22Rv1 (cell line): ENCODE measurements around the gene RPTOR.
A peak's percentile ranks its signal among the peaks of the same experiment; 100 is the strongest.

Source experiments
- H3K27ac ChIP-seq: fragments of 450-650 bp; 2 replicates; pipeline ENCODE4 v1.5.1; 2017
- ZFX ChIP-seq: fragments of 450-650 bp; IDR thresholded peaks from 2 replicates; pipeline ENCODE4 v1.6.1; 2017; ENCODE audit warnings: antibody characterized with exemption, borderline replicate concordance
- TF ChIP-seq, protein P1 (sequence below): fragments of 450-650 bp; IDR thresholded peaks from 2 replicates; pipeline ENCODE4 v1.5.1; 2017; ENCODE audit warnings: mild to moderate bottlenecking

The RPTOR gene

GRCh38 chr17:80852476-80853015 lies 307.9 kb downstream of the RPTOR start:
- TF ChIP-seq, protein P1, sequence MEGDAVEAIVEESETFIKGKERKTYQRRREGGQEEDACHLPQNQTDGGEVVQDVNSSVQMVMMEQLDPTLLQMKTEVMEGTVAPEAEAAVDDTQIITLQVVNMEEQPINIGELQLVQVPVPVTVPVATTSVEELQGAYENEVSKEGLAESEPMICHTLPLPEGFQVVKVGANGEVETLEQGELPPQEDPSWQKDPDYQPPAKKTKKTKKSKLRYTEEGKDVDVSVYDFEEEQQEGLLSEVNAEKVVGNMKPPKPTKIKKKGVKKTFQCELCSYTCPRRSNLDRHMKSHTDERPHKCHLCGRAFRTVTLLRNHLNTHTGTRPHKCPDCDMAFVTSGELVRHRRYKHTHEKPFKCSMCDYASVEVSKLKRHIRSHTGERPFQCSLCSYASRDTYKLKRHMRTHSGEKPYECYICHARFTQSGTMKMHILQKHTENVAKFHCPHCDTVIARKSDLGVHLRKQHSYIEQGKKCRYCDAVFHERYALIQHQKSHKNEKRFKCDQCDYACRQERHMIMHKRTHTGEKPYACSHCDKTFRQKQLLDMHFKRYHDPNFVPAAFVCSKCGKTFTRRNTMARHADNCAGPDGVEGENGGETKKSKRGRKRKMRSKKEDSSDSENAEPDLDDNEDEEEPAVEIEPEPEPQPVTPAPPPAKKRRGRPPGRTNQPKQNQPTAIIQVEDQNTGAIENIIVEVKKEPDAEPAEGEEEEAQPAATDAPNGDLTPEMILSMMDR = no peak
- no peak for TF ChIP-seq ZFX

GRCh38 chr17:80853076-80853475 lies 308.4 kb downstream of the RPTOR start:
- TF ChIP-seq, protein P1 = no peak
- TF ChIP-seq ZFX = no peak
- no peak overlapping the region for H3K27ac ChIP-seq

More at GRCh38 chr17:80852476-80853015, 307.9 kb downstream of the RPTOR start:
- H3K27ac ChIP-seq = no peak overlapping the region

DNA sequence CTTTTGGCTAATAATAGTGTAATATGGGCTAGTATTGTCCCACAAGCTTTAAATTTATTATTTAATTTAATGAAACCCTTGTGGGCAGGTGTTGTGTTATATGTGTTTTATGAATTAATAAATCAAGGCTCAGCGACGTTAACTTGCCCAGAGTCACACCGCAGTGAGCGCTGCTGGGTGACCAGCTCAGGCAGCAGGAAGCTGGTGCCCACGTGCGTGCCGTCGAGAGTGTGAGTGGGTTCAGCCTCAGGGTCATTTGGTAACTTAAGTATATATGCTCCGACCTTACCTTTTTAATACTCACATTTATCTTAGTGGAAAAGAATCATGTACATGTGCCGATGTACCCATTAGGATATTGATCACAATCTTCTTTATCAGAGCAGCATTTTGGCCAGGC lies 309.6 kb downstream of the RPTOR start:
- TF ChIP-seq, protein P1 = no peak
- no peak for TF ChIP-seq ZFX
- no peak overlapping the region for H3K27ac ChIP-seq

GRCh38 chr17:80855196-80855947 lies 310.7 kb downstream of the RPTOR start:
- H3K27ac ChIP-seq = no peak overlapping the region
- no peak for TF ChIP-seq ZFX
- TF ChIP-seq, protein P1 = no peak

GRCh38 chr17:80855948-80856862 lies 311.6 kb downstream of the RPTOR start:
- no peak for TF ChIP-seq ZFX
- TF ChIP-seq, protein P1 = no peak
- 0 out of 2 replicates have a peak overlapping the region, but pooled peaks have one; percentile 8 for H3K27ac ChIP-seq

- TF ChIP-seq, protein P1 = no peak
- no peak for TF ChIP-seq ZFX
- 0 out of 2 replicates have a peak overlapping the region, but pooled peaks have one; percentile 8 for H3K27ac ChIP-seq
Measured at GRCh38 chr17:80856863-80857755, 312.5 kb downstream of the RPTOR start.
